Smooth muscle cell (in vitro differentiated cells): Measurements from ENCODE around the gene HOXA2. TPM values are rescaled to one million over a fixed set of nuclear protein-coding genes. Genes with fewer than 3 reads are reported as not detected.
A peak's percentile ranks its signal among the peaks of the same experiment; 100 is the strongest.

ENCODE experiments used
- DNase-seq: peaks from one replicate; lab custom pipeline; 2025; ENCODE audit not compliant: unreplicated experiment; lab: John Stamatoyannopoulos, UW
- H2AFZ ChIP-seq: fragments of 200-600 bp; sonication (generic); 2 replicates; pipeline ENCODE4 v1.6.0; 2016; ENCODE audit warnings: antibody characterized with exemption, low read depth, mild to moderate bottlenecking
- H3F3A ChIP-seq: fragments of 200-600 bp; sonication (generic); 2 replicates; pipeline ENCODE4 v1.6.0; 2017; ENCODE audit warnings: antibody characterized with exemption, low read depth
- H3K27ac ChIP-seq: fragments of 200-600 bp; sonication (generic); 2 replicates; pipeline ENCODE4 v1.5.1; 2016; ENCODE audit warnings: low read depth, mild to moderate bottlenecking
- H3K27me3 ChIP-seq: fragments of 200-600 bp; sonication (generic); 2 replicates; pipeline ENCODE4 v1.6.1; 2016; ENCODE audit warnings: low read depth, mild to moderate bottlenecking
- H3K36me3 ChIP-seq: fragments of 200-600 bp; sonication (generic); 2 replicates; pipeline ENCODE4 v1.5.1; 2016; ENCODE audit warnings: low read depth
- H3K4me1 ChIP-seq: fragments of 200-600 bp; sonication (generic); 2 replicates; pipeline ENCODE4 v1.5.1; 2016; ENCODE audit warnings: low read depth
- H3K4me2 ChIP-seq: fragments of 200-600 bp; sonication (generic); 2 replicates; pipeline ENCODE4 v1.6.0; 2016; ENCODE audit warnings: mild to moderate bottlenecking
- H3K4me3 ChIP-seq: fragments of 200-600 bp; sonication (generic); 2 replicates; pipeline ENCODE4 v1.5.1; 2016; ENCODE audit warnings: mild to moderate bottlenecking
- H3K79me2 ChIP-seq: fragments of 200-600 bp; sonication (generic); 2 replicates; pipeline ENCODE4 v1.6.0; 2016; ENCODE audit warnings: low read depth, mild to moderate bottlenecking
- H3K9ac ChIP-seq: fragments of 200-600 bp; sonication (generic); 2 replicates; pipeline ENCODE4 v1.6.0; 2016; ENCODE audit warnings: low read depth
- H3K9me3 ChIP-seq: fragments of 200-600 bp; sonication (generic); replicated peaks from 2 replicates; pipeline ENCODE4 v1.5.1; 2016; ENCODE audit warnings: low read depth
- H4K20me1 ChIP-seq: fragments of 200-600 bp; sonication (generic); 2 replicates; pipeline ENCODE4 v1.6.0; 2016; ENCODE audit warnings: low read depth
- CTCF ChIP-seq: fragments of 200-600 bp; sonication (generic); IDR thresholded peaks from 2 replicates; pipeline ENCODE4 v1.5.1; 2017; ENCODE audit warnings: borderline replicate concordance, mild to moderate bottlenecking, antibody characterized with exemption; ENCODE audit not compliant: insufficient read depth, poor library complexity, severe bottlenecking
- WGBS: methylation state at CpG from one replicate; pipeline ENCODE4 v1.1.7; 2016; ENCODE audit warnings: low lambda C conversion rate; 5-methylcytosine and 5-hydroxymethylcytosine counted together
- polyA plus RNA-seq: library from polyadenylated mRNA; unstranded; fragments of >200 nt; fragmentation: Nextera tagmentation; extraction: Ambion mirVana; gene quantifications from 2 replicates; pipeline ENCODE4 v1.2.1, GENCODE V29; 2016
- total RNA-seq: library from RNA; depleted of rRNA; stranded (reverse); fragments of >200 nt; gene quantifications from 2 replicates; pipeline ENCODE4 v1.2.3, GENCODE V29; 2014

Gene HOXA2
- total and polyA plus RNA-seq, 2 experiments from 2014 or later = not detected

GRCh38 chr7:27133409-27134231 is 31.1 kb upstream of the HOXA2 start:
- WGBS = 25% methylated on average over 18 of the region's 18 CpGs
- no peak for DNase-seq
- Histone ChIP-seq H3K79me2 (no peaks in the 10 kb centered on the region), H3K27me3 (peaks cover 100% of the 10 kb centered on the region), H3K4me1 (peaks cover 7% of the 10 kb centered on the region), H3K9me3 (no peaks in the 10 kb centered on the region), H3K4me3 (no peak overlapping the region), H2AFZ (no peak overlapping the region), H3K9ac (no peak overlapping the region), H4K20me1 (no peaks in the 10 kb centered on the region), H3K36me3 (no peaks in the 10 kb centered on the region), H3K4me2 (no peak overlapping the region), H3F3A (no peaks in the 10 kb centered on the region), H3K27ac (no peak overlapping the region)
- TF ChIP-seq CTCF = no peak

- H3K9ac ChIP-seq = no peak overlapping the region
- WGBS = 25% methylated on average over 6 of the region's 6 CpGs
- DNase-seq = no peak
- peaks cover 100% of the 10 kb centered on the region for H3K27me3 ChIP-seq
- no peak overlapping the region for H3K4me3 ChIP-seq
- H4K20me1 ChIP-seq = no peaks in the 10 kb centered on the region
- no peak for TF ChIP-seq CTCF
- no peak overlapping the region for H2AFZ ChIP-seq
- H3K36me3 ChIP-seq = no peaks in the 10 kb centered on the region
- no peak overlapping the region for H3K4me2 ChIP-seq
- H3K4me1 ChIP-seq = peaks cover 7% of the 10 kb centered on the region
- H3F3A ChIP-seq = no peaks in the 10 kb centered on the region
- H3K79me2 ChIP-seq = no peaks in the 10 kb centered on the region
- no peaks in the 10 kb centered on the region for H3K9me3 ChIP-seq
- H3K27ac ChIP-seq = no peak overlapping the region
These were observed 30.5 kb upstream of the HOXA2 start for GRCh38 chr7:27132978-27133377.

GRCh38 chr7:27132214-27132613 is 29.7 kb upstream of the HOXA2 start:
- peaks cover 100% of the 10 kb centered on the region for H3K27me3 ChIP-seq
- H3K4me1 ChIP-seq = peaks cover 7% of the 10 kb centered on the region
- DNase-seq = no peak
- H3K4me2 ChIP-seq = no peak overlapping the region
- no peaks in the 10 kb centered on the region for H3K9me3 ChIP-seq
- 46% methylated on average over 2 of the region's 2 CpGs for WGBS
- TF ChIP-seq CTCF = no peak
- no peaks in the 10 kb centered on the region for H3K79me2 ChIP-seq
- no peaks in the 10 kb centered on the region for H3F3A ChIP-seq
- no peaks in the 10 kb centered on the region for H4K20me1 ChIP-seq
- no peak overlapping the region for H3K9ac ChIP-seq
- no peak overlapping the region for H2AFZ ChIP-seq
- no peak overlapping the region for H3K27ac ChIP-seq
- H3K4me3 ChIP-seq = no peak overlapping the region
- H3K36me3 ChIP-seq = no peaks in the 10 kb centered on the region

- Histone ChIP-seq H2AFZ (peak overlapping the region; percentile 94), H3K4me1 (peaks cover 7% of the 10 kb centered on the region), H3K9me3 (no peaks in the 10 kb centered on the region), H3F3A (no peaks in the 10 kb centered on the region), H3K4me3 (peak overlapping the region; percentile 60), H3K27ac (no peak overlapping the region), H3K36me3 (no peaks in the 10 kb centered on the region), H4K20me1 (no peaks in the 10 kb centered on the region), H3K79me2 (no peaks in the 10 kb centered on the region), H3K27me3 (peaks cover 100% of the 10 kb centered on the region), H3K9ac (no peak overlapping the region), H3K4me2 (peak overlapping the region; percentile 88)
- TF ChIP-seq CTCF = no peak
- WGBS = 19% methylated on average over 12 of the region's 12 CpGs
- no peak for DNase-seq
These were observed 28.9 kb upstream of the HOXA2 start for GRCh38 chr7:27131390-27131819.
